ENCODE measurements around the gene ANXA7. TPM values are rescaled to one million over a fixed set of nuclear protein-coding genes. Genes with fewer than 3 reads are reported as not detected.
A peak's percentile ranks its signal among the peaks of the same experiment; 100 is the strongest.

ANXA7 gene
- total and polyA plus RNA-seq, 7 donors = 69.0 to 205 (median 136) TPM

GRCh38 chr10:73439055-73439454 lies 25.2 kb upstream of the ANXA7 start:
- ATAC-seq (no peak), DNase-seq (no peak)
- no peaks in the 10 kb centered on the region for H3K27me3 ChIP-seq (ENCODE audit: insufficient read depth in 3 of 3, low read length in 2 of 3)
- intact Hi-C loops (cut with DNase I) = no loop called here
- H3K4me1 ChIP-seq = peaks cover 35% of the 10 kb centered on the region
- no peak for TF ChIP-seq CTCF (IDR thresholded peaks at IDR 0.05)
- no peaks in the 10 kb centered on the region for H3K9me3 ChIP-seq
- peaks cover 2 to 42% of the 10 kb centered on the region in 2 donors for H3K36me3 ChIP-seq (ENCODE audit: insufficient read depth in 1 of 2, low read depth in 1 of 2)
- peak overlapping the region; percentile 51 for H3K27ac ChIP-seq
- H3K4me3 ChIP-seq = no peak overlapping the region
- WGBS, 3 donors = 90 to 100% (median 93%) methylated on average over 1 of the region's 1 CpG

GRCh38 chr10:73433538-73433867 lies 19.6 kb upstream of the ANXA7 start, which contains the start of gene MSS51:
MSS51 (minus strand) TSS chr10:73433561; CDS start chr10:73428284, 5,277 bp downstream.
- Histone ChIP-seq H3K4me1 (peaks cover 27% of the 10 kb centered on the region), H3K27ac (peak within 1 kb of the TSS; percentile 78), H3K27me3 (ENCODE audit: insufficient read depth in 3 of 3, low read length in 2 of 3) (no peaks in the 10 kb centered on the region), H3K4me3 (peak within 1 kb of the TSS; percentile 70), H3K36me3 (ENCODE audit: insufficient read depth in 1 of 2, low read depth in 1 of 2) (peaks cover 2 to 46% of the 10 kb centered on the region in 2 donors), H3K9me3 (no peaks in the 10 kb centered on the region)
- peak in 1 of 2 donors; percentile 29 for DNase-seq
- peak; percentile 91 to 96 (median 94) for ATAC-seq
- no peak for TF ChIP-seq CTCF (IDR thresholded peaks at IDR 0.05)
- intact Hi-C loops (cut with DNase I) = loop anchor here in 1 of 2 donors (5.0 kb wide), 2 partner anchors 34 to 59 kb away; no protein-coding TSS in a partner anchor

DNA sequence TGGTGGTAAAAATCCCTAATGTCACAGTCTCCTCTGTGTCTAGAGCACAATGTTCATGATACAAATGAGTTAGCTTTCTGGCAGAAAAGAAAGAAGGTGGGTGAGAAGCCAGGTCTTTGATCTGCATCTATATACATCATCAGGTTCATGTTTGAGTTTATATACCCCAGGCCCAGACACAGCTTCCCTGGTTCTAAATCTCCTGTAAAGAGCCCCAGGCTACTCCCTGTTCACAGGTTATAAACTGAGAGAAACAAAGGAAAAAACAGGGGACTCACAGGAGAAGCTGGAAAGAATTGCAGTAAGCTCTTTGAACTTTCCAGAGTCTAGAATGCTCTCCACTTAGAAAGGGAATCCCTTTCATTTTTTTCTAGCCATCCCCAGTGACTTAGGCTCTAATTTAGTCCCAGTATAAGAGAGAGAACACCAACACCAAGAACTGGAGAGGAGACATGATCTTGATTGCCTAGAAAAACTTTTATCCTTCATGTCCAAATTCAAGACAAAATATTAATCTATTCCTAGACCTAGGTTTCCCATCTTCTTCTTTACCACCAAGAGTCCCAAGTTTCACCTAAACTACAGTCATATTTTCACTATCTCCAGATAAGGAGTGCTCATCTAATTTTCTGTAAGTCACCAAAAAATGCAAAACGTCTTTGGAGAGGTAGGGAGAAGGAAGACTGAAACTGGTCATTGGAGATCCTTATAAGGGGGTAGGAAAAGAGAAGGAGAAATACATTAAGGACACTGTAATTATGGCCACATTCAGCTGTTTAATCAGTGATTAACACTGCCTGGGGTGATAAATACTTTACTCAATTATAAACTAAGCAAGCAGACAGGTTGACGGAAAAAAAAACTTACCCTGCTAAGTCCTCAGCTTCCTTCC lies 19.0 kb upstream of the ANXA7 start:
- H3K4me3 ChIP-seq = peak overlapping the region; percentile 70
- peak overlapping the region; percentile 78 for H3K27ac ChIP-seq
- intact Hi-C loops (cut with DNase I) = loop anchor here in 1 of 2 donors (5.0 kb wide), 2 partner anchors 34 to 59 kb away; no protein-coding TSS in a partner anchor
- H3K27me3 ChIP-seq (ENCODE audit: insufficient read depth in 3 of 3, low read length in 2 of 3) = no peaks in the 10 kb centered on the region
- no peaks in the 10 kb centered on the region for H3K9me3 ChIP-seq
- ATAC-seq = peak; percentile 37 to 79 (median 68)
- H3K4me1 ChIP-seq = peaks cover 30% of the 10 kb centered on the region
- H3K36me3 ChIP-seq (ENCODE audit: insufficient read depth in 1 of 2, low read depth in 1 of 2) = peaks cover 2 to 46% of the 10 kb centered on the region in 2 donors
- no peak for DNase-seq
- TF ChIP-seq CTCF (IDR thresholded peaks at IDR 0.05) = no peak
- WGBS, 3 donors = 26 to 36% (median 27%) methylated on average over 2 of the region's 2 CpGs

DNA sequence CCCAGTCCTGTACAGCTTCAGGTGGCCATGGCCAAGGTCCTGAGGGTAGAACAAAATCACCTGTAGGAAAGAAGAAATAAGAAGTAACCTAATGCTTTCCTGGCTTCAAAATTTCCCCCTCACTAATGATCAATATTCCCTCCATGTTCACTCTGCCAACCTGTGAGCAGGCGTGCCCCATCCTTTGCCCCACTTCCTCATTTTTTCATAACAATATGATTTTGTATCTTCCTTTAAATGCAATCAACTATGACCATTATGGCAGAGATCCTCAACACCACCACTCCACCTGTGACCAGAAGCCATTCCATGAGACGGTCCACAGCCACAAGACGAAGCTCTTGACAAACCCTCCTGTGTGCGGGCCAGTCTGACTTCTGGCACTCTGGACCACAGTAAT lies 12.5 kb upstream of the ANXA7 start:
- 92 to 97% (median 97%) methylated on average over 4 of the region's 4 CpGs for WGBS, 3 donors
- peak overlapping the region; percentile 6 for H3K27ac ChIP-seq
- no peaks in the 10 kb centered on the region for H3K9me3 ChIP-seq
- no peak for TF ChIP-seq CTCF (IDR thresholded peaks at IDR 0.05)
- ATAC-seq (no peak), DNase-seq (no peak)
- H3K36me3 ChIP-seq (ENCODE audit: insufficient read depth in 1 of 2, low read depth in 1 of 2) = peaks cover 12 to 87% of the 10 kb centered on the region in 2 donors
- H3K4me3 ChIP-seq = no peak overlapping the region
- intact Hi-C loops (cut with DNase I) = no loop called here
- peaks cover 17% of the 10 kb centered on the region for H3K4me1 ChIP-seq
- H3K27me3 ChIP-seq (ENCODE audit: insufficient read depth in 3 of 3, low read length in 2 of 3) = no peaks in the 10 kb centered on the region

Measured in psoas muscle (tissue), 8 donors.